ENCODE data around the gene FAM89A. TPM values are rescaled to one million over a fixed set of nuclear protein-coding genes. Genes with fewer than 3 reads are reported as not detected.
A peak's percentile ranks its signal among the peaks of the same experiment; 100 is the strongest.

FAM89A gene
- total and polyA plus RNA-seq, 2 donors (not counting 1 experiment from before 2014, with no cell fraction given): 6.8 to 12.0 TPM

DNA sequence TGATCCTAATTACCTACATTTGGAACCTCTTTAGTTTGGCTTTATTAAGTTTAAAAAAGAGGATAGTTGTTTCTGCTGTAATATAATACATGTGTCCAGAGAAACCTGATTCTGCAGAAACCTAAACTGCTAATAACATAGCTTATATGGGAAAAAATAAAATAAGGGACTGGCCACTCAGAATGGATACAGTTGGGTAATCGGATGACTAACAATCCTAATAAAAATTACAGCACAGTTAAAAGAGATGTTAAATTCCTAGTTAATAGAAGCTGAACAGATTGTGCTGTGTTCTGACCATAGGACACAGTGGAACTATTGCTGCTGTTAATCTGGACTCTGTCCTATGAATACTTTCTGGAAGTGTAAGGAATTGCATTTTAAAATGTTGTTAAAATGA lies 45.2 kb downstream of the FAM89A start:
- peaks cover 11% of the 10 kb centered on the region for H3K36me3 ChIP-seq (ENCODE audit: control insufficient read depth, insufficient read depth, low read length)
- H3K4me3 ChIP-seq (replicated peaks in 1 of 4; ENCODE audit: control extremely low read depth in 1 of 4, insufficient read depth in 1 of 4, low read depth in 3 of 4, low read length in 4 of 4): no peak overlapping the region
- H3K27ac ChIP-seq (ENCODE audit: insufficient read depth, low read length): no peak overlapping the region
- H2AFZ ChIP-seq (ENCODE audit: low read length): no peak overlapping the region
- H3K4me2 ChIP-seq (ENCODE audit: extremely low read depth, insufficient read depth, low read length): no peak overlapping the region
- TF ChIP-seq, protein P1, sequence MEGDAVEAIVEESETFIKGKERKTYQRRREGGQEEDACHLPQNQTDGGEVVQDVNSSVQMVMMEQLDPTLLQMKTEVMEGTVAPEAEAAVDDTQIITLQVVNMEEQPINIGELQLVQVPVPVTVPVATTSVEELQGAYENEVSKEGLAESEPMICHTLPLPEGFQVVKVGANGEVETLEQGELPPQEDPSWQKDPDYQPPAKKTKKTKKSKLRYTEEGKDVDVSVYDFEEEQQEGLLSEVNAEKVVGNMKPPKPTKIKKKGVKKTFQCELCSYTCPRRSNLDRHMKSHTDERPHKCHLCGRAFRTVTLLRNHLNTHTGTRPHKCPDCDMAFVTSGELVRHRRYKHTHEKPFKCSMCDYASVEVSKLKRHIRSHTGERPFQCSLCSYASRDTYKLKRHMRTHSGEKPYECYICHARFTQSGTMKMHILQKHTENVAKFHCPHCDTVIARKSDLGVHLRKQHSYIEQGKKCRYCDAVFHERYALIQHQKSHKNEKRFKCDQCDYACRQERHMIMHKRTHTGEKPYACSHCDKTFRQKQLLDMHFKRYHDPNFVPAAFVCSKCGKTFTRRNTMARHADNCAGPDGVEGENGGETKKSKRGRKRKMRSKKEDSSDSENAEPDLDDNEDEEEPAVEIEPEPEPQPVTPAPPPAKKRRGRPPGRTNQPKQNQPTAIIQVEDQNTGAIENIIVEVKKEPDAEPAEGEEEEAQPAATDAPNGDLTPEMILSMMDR (conservative IDR thresholded peaks at IDR 0.05 in 1 of 2, IDR thresholded peaks at IDR 0.05 in 1 of 2; ENCODE audit: low read depth in 1 of 2, low read length in 2 of 2): no peak
- TF ChIP-seq EZH2 (IDR thresholded peaks at IDR 0.05; ENCODE audit: low read length, missing control alignments): no peak
- no peak overlapping the region for H3K9ac ChIP-seq (ENCODE audit: insufficient read depth, low read length)
- no peaks in the 10 kb centered on the region for H4K20me1 ChIP-seq (ENCODE audit: control insufficient read depth, extremely low read depth, insufficient read depth, low read length)
- H3K4me1 ChIP-seq (ENCODE audit: control insufficient read depth, extremely low read depth, insufficient read depth, low read length): no peaks in the 10 kb centered on the region
- H3K27me3 ChIP-seq (ENCODE audit: control insufficient read depth, insufficient read depth, low read length): no peaks in the 10 kb centered on the region
- H3K79me2 ChIP-seq (ENCODE audit: control insufficient read depth, insufficient read depth, low read length): no peaks in the 10 kb centered on the region
- H3K9me3 ChIP-seq (ENCODE audit: control insufficient read depth, insufficient read depth, low read depth, low read length): no peaks in the 10 kb centered on the region
- no peak for DNase-seq (ENCODE audit: low read depth in 2 of 2)

DNA sequence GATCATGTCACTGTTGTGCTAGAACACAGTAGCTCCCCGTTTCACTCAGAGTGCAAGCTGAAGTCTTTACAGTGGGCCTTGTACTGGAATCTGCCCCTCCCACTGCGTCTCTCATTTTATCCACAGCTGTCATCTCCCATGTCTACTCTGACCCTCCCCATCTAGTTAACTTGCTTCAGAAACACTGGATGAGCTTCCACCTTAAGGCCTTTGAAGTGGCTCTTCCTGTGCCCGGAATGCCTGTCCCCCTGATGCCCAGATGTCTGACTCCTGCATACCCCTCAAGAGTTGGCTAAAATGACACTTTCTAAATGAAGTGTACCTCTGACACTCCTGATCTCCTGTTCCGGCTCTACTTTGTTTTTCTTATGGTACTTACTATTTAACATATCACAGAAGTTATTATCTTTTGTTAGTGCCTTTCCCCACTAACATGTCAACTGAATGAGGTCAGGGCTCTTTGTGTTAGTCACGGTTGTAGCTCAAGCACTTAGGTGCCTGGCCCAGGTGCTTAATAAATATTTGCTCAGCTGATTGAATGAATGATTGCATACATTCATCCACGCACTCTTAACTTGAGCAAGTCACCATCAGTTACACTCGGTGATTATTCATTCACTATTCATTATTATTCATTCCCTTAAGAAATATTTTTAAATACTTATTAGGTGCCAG lies 47.8 kb downstream of the FAM89A start:
- Histone ChIP-seq H3K9ac (ENCODE audit: insufficient read depth, low read length) (no peak overlapping the region), H3K4me3 (replicated peaks in 1 of 4; ENCODE audit: control extremely low read depth in 1 of 4, insufficient read depth in 1 of 4, low read depth in 3 of 4, low read length in 4 of 4) (no peak overlapping the region), H4K20me1 (ENCODE audit: control insufficient read depth, extremely low read depth, insufficient read depth, low read length) (no peaks in the 10 kb centered on the region), H3K4me2 (ENCODE audit: extremely low read depth, insufficient read depth, low read length) (no peak overlapping the region), H3K4me1 (ENCODE audit: control insufficient read depth, extremely low read depth, insufficient read depth, low read length) (no peaks in the 10 kb centered on the region), H3K27me3 (ENCODE audit: control insufficient read depth, insufficient read depth, low read length) (no peaks in the 10 kb centered on the region), H3K79me2 (ENCODE audit: control insufficient read depth, insufficient read depth, low read length) (no peaks in the 10 kb centered on the region), H3K36me3 (ENCODE audit: control insufficient read depth, insufficient read depth, low read length) (peaks cover 3% of the 10 kb centered on the region), H2AFZ (ENCODE audit: low read length) (no peak overlapping the region), H3K27ac (ENCODE audit: insufficient read depth, low read length) (no peak overlapping the region), H3K9me3 (ENCODE audit: control insufficient read depth, insufficient read depth, low read depth, low read length) (no peaks in the 10 kb centered on the region)
- peak in 1 of 2 donors; percentile 2 for DNase-seq (ENCODE audit: low read depth in 2 of 2)
- no peak for TF ChIP-seq EZH2 (IDR thresholded peaks at IDR 0.05; ENCODE audit: low read length, missing control alignments)
- TF ChIP-seq, protein P1 (conservative IDR thresholded peaks at IDR 0.05 in 1 of 2, IDR thresholded peaks at IDR 0.05 in 1 of 2; ENCODE audit: low read depth in 1 of 2, low read length in 2 of 2): no peak

DNA sequence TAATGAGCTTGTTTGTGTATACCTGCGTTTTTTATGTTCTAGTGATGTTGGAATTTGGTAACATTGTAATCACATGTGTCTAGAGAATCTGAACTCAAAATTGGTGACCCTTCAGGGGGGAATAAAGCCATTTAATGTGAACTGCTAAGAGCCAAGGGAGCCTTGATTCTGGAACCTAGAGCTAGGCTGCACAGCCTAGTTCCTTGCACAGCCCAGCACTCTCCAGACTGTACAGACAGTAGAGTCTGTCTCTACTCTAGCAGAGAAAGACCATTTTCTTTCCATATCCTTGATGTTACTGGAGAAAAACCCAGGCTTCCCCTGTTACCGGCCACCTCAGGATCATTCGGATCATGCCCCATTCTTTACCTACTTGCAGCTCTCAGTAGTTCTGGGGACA lies 52.6 kb downstream of the FAM89A start:
- no peaks in the 10 kb centered on the region for H3K9me3 ChIP-seq (ENCODE audit: control insufficient read depth, insufficient read depth, low read depth, low read length)
- no peaks in the 10 kb centered on the region for H3K27me3 ChIP-seq (ENCODE audit: control insufficient read depth, insufficient read depth, low read length)
- H3K4me1 ChIP-seq (ENCODE audit: control insufficient read depth, extremely low read depth, insufficient read depth, low read length): no peaks in the 10 kb centered on the region
- peaks cover 2% of the 10 kb centered on the region for H3K36me3 ChIP-seq (ENCODE audit: control insufficient read depth, insufficient read depth, low read length)
- H3K27ac ChIP-seq (ENCODE audit: insufficient read depth, low read length): no peak overlapping the region
- H2AFZ ChIP-seq (ENCODE audit: low read length): no peak overlapping the region
- no peaks in the 10 kb centered on the region for H4K20me1 ChIP-seq (ENCODE audit: control insufficient read depth, extremely low read depth, insufficient read depth, low read length)
- no peak overlapping the region for H3K4me3 ChIP-seq (replicated peaks in 1 of 4; ENCODE audit: control extremely low read depth in 1 of 4, insufficient read depth in 1 of 4, low read depth in 3 of 4, low read length in 4 of 4)
- no peak overlapping the region for H3K4me2 ChIP-seq (ENCODE audit: extremely low read depth, insufficient read depth, low read length)
- H3K79me2 ChIP-seq (ENCODE audit: control insufficient read depth, insufficient read depth, low read length): no peaks in the 10 kb centered on the region
- TF ChIP-seq EZH2 (IDR thresholded peaks at IDR 0.05; ENCODE audit: low read length, missing control alignments): no peak
- TF ChIP-seq, protein P1 (conservative IDR thresholded peaks at IDR 0.05 in 1 of 2, IDR thresholded peaks at IDR 0.05 in 1 of 2; ENCODE audit: low read depth in 1 of 2, low read length in 2 of 2): no peak
- DNase-seq (ENCODE audit: low read depth in 2 of 2): no peak
- no peak overlapping the region for H3K9ac ChIP-seq (ENCODE audit: insufficient read depth, low read length)

Measured in fibroblast of lung (primary cell).